GM21737 (cell line): ENCODE measurements around the gene SNX2.
"Not testable (repeated sequence)": the region's sequence is repeated elsewhere in the genome, so short reads cannot be mapped to it uniquely, and the experiment has no call there.

Experiments used
- ATAC-seq: cut with Tn5 transposase; IDR thresholded peaks from one replicate; pipeline ENCODE4 v1.9.1; 2021; ENCODE audit warnings: mild to moderate bottlenecking, moderate library complexity; ENCODE audit not compliant: unreplicated experiment

The SNX2 gene, protein sequence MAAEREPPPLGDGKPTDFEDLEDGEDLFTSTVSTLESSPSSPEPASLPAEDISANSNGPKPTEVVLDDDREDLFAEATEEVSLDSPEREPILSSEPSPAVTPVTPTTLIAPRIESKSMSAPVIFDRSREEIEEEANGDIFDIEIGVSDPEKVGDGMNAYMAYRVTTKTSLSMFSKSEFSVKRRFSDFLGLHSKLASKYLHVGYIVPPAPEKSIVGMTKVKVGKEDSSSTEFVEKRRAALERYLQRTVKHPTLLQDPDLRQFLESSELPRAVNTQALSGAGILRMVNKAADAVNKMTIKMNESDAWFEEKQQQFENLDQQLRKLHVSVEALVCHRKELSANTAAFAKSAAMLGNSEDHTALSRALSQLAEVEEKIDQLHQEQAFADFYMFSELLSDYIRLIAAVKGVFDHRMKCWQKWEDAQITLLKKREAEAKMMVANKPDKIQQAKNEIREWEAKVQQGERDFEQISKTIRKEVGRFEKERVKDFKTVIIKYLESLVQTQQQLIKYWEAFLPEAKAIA

GRCh38 chr5:122774861-122775549, at the start of gene SNX2:
SNX2 (plus strand) TSS chr5:122775080; CDS start chr5:122775104, 24 bp downstream.
- ATAC-seq, result peak; percentile 93

GRCh38 chr5:122727112-122727541, 47.8 kb upstream of the SNX2 start:
- no peak for ATAC-seq

GRCh38 chr5:122730037-122730436, 44.8 kb upstream of the SNX2 start:
- no peak for ATAC-seq

- ATAC-seq, result no peak
Measured at GRCh38 chr5:122730456-122730855, 44.4 kb upstream of the SNX2 start.

- ATAC-seq, result peak; percentile 91
Measured at GRCh38 chr5:122736086-122736845, 38.6 kb upstream of the SNX2 start.

DNA sequence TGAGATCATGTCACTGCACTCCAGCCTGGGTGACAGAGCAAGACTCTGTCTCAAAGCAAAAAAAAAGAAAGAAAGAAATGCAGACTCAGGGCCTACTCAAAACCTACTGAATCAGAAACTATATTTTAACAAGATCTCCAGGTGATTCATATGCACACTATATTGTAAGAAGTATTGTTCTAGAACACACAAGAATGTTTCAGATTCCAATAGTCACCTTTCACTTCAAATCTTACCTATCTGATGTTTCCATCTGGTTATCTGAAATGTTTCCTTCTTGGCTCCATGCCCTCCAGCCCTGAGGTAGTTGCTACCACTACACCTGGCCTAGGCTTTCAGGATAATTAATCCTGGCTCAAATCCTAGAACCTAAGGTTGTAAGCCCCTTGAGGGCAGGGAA, 36.8 kb upstream of the SNX2 start:
- ATAC-seq, result no peak

GRCh38 chr5:122741681-122742080, 33.2 kb upstream of the SNX2 start:
- ATAC-seq, result no peak

- ATAC-seq, result no peak
Measured at GRCh38 chr5:122743261-122743660, 31.6 kb upstream of the SNX2 start.

DNA sequence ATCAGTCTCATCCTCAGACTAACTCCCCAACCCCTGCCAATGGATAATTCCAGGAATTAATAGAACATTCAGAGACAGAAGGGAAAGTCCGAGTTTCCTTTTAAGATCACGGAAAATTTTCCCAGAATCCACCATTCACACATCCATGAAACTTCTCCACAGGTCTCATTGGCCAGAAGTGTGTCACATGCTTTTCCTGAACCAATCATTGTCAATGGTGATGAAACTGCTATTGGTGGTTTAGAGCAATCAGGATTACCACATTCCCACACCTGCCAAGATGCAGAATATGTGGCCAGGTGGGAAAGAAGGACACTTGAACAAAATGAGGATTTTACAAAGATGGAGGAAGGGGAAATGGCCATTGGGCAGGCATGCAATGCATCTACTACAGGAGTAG, 29.3 kb upstream of the SNX2 start:
- no peak for ATAC-seq

- no peak for ATAC-seq
Measured at GRCh38 chr5:122749886-122750285, 25.0 kb upstream of the SNX2 start.

- no peak for ATAC-seq
Measured at GRCh38 chr5:122751293-122751782, 23.5 kb upstream of the SNX2 start.

DNA sequence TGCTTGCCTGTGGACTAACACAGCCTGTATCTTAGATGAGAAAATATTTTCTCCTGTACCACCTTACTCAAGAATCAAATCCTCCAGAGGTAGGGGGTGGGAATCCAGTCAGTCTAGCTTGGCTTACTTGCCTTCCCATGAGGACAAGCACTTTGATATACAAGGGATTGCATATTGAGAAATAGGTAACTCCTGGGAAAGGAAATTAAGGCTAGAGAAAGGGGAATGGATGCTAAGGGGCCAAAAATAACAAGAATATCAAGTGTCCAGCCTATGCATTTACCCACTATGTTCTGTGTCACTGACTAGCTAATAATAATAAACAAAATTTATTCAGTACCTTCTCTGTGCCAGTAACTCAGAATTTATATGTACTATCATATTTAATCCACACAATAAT, 21.4 kb upstream of the SNX2 start:
- no peak for ATAC-seq

DNA sequence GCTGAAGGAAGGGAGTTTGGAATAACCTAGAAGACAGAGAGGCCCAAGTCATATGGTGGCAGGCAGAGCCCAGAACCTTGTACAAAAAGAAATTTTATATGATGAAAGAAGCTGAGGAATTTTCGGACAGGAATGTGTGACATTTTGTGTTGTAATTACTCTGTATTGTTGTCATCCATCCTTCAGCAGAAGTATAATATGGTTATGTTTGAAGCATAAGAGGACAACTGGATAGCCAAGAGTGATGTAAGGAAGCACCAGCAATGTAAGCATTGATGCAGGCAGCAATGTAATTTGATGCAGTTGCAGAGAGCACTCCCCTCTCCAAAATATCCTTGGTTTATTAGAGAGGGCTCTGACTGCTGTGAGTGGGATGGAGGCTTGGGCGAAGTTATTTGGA, 19.1 kb upstream of the SNX2 start:
- ATAC-seq, result no peak

- ATAC-seq, result peak; percentile 85
Measured at GRCh38 chr5:122756264-122756911, 18.5 kb upstream of the SNX2 start.

- peak; percentile 46 for ATAC-seq
Measured at GRCh38 chr5:122757285-122757684, 17.6 kb upstream of the SNX2 start.

GRCh38 chr5:122759241-122760070, 15.4 kb upstream of the SNX2 start:
- no peak for ATAC-seq

DNA sequence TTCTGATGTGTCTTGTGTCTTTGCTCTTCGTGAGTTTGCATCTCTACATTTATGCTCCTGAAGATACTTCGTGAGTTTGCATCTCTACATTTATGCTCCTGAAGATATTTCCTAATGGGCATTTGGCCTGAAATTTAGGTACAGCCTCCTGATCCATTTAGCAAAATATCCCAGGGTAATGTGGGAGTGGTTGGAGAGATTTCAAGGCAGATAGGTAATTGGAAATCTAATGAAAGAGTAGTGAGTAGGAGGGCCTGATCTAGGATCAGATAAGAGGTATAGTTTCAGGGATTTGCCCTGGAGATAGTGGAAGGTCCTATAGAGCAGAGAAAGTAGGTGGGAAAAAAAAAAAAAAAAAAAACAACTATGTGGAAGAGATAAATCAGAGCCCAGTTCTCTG, 14.6 kb upstream of the SNX2 start:
- ATAC-seq, result no peak

DNA sequence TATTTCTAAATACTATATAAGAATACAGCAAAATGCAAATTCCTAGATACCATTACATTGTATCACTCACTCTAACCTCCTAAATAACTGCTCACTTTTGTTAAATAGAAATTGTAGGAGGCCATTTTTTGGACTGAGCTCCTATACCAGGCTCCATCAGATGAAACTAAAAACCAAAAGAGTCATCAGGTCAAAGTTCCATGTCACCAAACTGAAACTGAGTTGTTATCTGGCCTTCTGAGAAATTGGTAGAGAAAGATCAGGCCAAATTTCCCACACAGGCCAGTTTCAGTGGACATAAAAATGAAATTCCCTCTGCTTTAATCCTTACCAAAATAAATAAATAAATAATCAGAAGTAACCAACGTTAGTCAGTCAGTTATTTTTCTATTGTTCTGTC, 13.8 kb upstream of the SNX2 start:
- ATAC-seq, result no peak

DNA sequence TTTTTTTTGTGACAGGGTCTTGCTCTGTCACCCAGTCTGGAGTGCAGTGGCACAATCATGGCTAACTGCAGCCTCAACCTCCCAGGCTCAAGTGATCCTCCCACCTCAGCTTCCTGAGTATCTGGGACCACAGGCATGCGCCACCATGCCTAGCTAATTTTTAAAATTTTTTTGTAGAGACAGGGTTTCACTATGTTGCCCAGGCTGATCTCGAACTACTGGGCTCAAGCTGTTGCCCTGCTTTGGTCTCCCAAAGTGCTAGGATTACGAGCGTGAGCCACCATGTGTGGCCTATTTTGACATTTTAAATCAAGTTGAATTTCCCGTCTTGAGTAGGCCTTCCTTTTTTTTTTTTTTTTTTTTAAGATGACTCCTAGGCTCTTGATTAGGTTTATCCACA, 13.0 kb upstream of the SNX2 start:
- not testable (repeated sequence) for ATAC-seq

DNA sequence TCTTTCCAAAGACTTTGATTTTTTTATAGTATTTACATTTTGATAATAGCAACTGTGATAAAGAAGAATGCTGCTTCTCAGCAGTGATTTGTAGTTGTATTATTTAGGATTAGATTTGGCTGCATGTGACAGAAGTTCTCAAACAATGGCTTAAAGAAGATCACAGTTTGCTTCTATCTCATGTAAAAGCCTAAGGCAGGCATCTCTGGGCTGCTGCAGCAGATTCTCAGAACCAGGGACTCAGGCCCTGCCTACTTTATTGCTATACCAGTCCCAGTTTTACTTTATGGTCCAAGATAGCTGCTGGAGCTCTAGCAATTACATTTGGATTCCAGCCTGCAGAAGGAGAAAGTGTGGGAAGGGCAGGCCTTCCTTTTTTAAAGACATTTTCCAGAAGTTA, 8.8 kb upstream of the SNX2 start:
- ATAC-seq, result no peak
